HG03175 (cell line): Measurements from ENCODE around the gene ARMC12.
"Not testable (repeated sequence)": the region's sequence is repeated elsewhere in the genome, so short reads cannot be mapped to it uniquely, and the experiment has no call there.

ENCODE experiments used
- ATAC-seq: cut with Tn5 transposase; IDR thresholded peaks from one replicate; pipeline ENCODE4 v1.9.1; 2021; ENCODE audit warnings: mild to moderate bottlenecking, moderate library complexity; ENCODE audit not compliant: unreplicated experiment

ARMC12 gene

GRCh38 chr6:35731736-35732532 lies 4.9 kb upstream of the ARMC12 start:
- ATAC-seq = peak; percentile 50

- no peak for ATAC-seq
Observed at GRCh38 chr6:35733633-35734032, 3.2 kb upstream of the ARMC12 start.

GRCh38 chr6:35734319-35734718 lies 2.5 kb upstream of the ARMC12 start:
- ATAC-seq = not testable (repeated sequence)

- ATAC-seq = no peak
Observed at GRCh38 chr6:35735452-35735851, 1.4 kb upstream of the ARMC12 start.

- ATAC-seq = no peak
Observed at GRCh38 chr6:35736253-35736894, 458 bp upstream of the ARMC12 start.

- no peak for ATAC-seq
Observed at GRCh38 chr6:35737413-35738211, 780 bp downstream of the ARMC12 start.

- no peak for ATAC-seq
Observed at GRCh38 chr6:35739645-35740524, 3.1 kb downstream of the ARMC12 start.

GRCh38 chr6:35742842-35743241 lies 6.0 kb downstream of the ARMC12 start:
- no peak for ATAC-seq

- no peak for ATAC-seq
Observed at GRCh38 chr6:35745509-35745908, 8.7 kb downstream of the ARMC12 start.

- ATAC-seq = no peak
Observed at GRCh38 chr6:35746516-35746915, 9.7 kb downstream of the ARMC12 start.

- ATAC-seq = no peak
Observed at GRCh38 chr6:35747877-35748276, 11.0 kb downstream of the ARMC12 start.

- no peak for ATAC-seq
Observed at GRCh38 chr6:35750557-35750956, 13.7 kb downstream of the ARMC12 start.

GRCh38 chr6:35751594-35751993 lies 14.8 kb downstream of the ARMC12 start:
- ATAC-seq = no peak

- ATAC-seq = no peak
Observed at GRCh38 chr6:35752330-35752729, 15.5 kb downstream of the ARMC12 start.

GRCh38 chr6:35754452-35755277 lies 17.8 kb downstream of the ARMC12 start:
- no peak for ATAC-seq

GRCh38 chr6:35755278-35755924 lies 18.6 kb downstream of the ARMC12 start:
- no peak for ATAC-seq

- no peak for ATAC-seq
Observed at GRCh38 chr6:35757456-35758123, 20.8 kb downstream of the ARMC12 start.

- ATAC-seq = no peak
Observed at GRCh38 chr6:35759426-35759825, 22.6 kb downstream of the ARMC12 start.

GRCh38 chr6:35765739-35766138 lies 28.9 kb downstream of the ARMC12 start:
- no peak for ATAC-seq
